Neutrophil (primary cell): ENCODE measurements around the gene CHIC2.
A peak's percentile ranks its signal among the peaks of the same experiment; 100 is the strongest.

Experiments used
- H3K27ac ChIP-seq: fragments of 200-600 bp; sonication (generic); 2 replicates; pipeline ENCODE4 v1.5.1; 2016; ENCODE audit warnings: mild to moderate bottlenecking, moderate library complexity
- H3K27me3 ChIP-seq: fragments of 200-600 bp; sonication (generic); 2 replicates; pipeline ENCODE4 v1.6.0; 2016; ENCODE audit warnings: mild to moderate bottlenecking
- H3K36me3 ChIP-seq: fragments of 200-600 bp; sonication (generic); 2 replicates; pipeline ENCODE4 v1.5.1; 2017
- H3K4me1 ChIP-seq, 2 experiments: fragments of 200-600 bp in 1 of 2; sonication (generic) in 1 of 2; 1 replicate in 1 of 2; 2 replicates in 1 of 2; pipeline versions ENCODE4 v1.5.1 to v1.6.1; 2013 to 2016; ENCODE audit warnings: low read depth in 1 of 2, low read length in 1 of 2, mild to moderate bottlenecking in 1 of 2, moderate library complexity in 1 of 2; ENCODE audit not compliant: control insufficient read depth in 1 of 2, insufficient read depth in 1 of 2
- H3K4me3 ChIP-seq, 2 experiments: fragments of 200-600 bp in 1 of 2; sonication (generic) in 1 of 2; 1 replicate in 1 of 2; 2 replicates in 1 of 2; pipeline ENCODE4 v1.5.1; 2013 to 2016; ENCODE audit warnings: low read depth in 1 of 2, low read length in 1 of 2, mild to moderate bottlenecking in 1 of 2, moderate library complexity in 1 of 2
- H3K9me3 ChIP-seq: fragments of 200-600 bp; sonication (generic); 2 replicates; pipeline ENCODE4 v1.5.1; 2016
- TF ChIP-seq, protein P1 (sequence below): fragments of 200-600 bp; sonication (generic); IDR thresholded peaks from 2 replicates; pipeline ENCODE4 v1.5.1; 2016; ENCODE audit warnings: antibody characterized with exemption

CHIC2 gene

DNA sequence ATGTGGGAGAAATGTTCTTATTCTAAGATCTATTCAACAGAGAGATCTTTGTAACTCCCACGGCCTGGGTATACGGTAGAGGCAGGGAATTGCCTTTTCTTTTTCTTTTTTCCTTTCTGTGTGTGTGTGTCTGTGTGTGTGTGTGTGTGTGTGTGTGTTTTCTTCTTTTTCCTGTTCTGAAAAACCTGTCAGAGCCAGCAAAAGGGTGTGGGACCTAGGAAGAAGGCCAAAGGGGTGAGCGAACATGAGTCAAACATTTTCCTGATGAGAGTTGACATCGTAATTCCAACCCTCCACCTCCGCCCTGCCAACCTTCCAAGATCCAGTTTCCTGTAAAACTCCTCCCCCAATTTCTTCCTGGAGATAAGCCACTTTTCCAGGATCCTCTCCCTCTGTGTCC, 2.8 kb upstream of the CHIC2 start:
- Histone ChIP-seq H3K4me1 (peaks cover 23 to 28% of the 10 kb centered on the region in 2 experiments), H3K27ac (no peak overlapping the region), H3K27me3 (no peaks in the 10 kb centered on the region), H3K36me3 (no peaks in the 10 kb centered on the region), H3K9me3 (no peaks in the 10 kb centered on the region), H3K4me3 (no peak overlapping the region)
- TF ChIP-seq, protein P1, sequence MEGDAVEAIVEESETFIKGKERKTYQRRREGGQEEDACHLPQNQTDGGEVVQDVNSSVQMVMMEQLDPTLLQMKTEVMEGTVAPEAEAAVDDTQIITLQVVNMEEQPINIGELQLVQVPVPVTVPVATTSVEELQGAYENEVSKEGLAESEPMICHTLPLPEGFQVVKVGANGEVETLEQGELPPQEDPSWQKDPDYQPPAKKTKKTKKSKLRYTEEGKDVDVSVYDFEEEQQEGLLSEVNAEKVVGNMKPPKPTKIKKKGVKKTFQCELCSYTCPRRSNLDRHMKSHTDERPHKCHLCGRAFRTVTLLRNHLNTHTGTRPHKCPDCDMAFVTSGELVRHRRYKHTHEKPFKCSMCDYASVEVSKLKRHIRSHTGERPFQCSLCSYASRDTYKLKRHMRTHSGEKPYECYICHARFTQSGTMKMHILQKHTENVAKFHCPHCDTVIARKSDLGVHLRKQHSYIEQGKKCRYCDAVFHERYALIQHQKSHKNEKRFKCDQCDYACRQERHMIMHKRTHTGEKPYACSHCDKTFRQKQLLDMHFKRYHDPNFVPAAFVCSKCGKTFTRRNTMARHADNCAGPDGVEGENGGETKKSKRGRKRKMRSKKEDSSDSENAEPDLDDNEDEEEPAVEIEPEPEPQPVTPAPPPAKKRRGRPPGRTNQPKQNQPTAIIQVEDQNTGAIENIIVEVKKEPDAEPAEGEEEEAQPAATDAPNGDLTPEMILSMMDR: no peak

DNA sequence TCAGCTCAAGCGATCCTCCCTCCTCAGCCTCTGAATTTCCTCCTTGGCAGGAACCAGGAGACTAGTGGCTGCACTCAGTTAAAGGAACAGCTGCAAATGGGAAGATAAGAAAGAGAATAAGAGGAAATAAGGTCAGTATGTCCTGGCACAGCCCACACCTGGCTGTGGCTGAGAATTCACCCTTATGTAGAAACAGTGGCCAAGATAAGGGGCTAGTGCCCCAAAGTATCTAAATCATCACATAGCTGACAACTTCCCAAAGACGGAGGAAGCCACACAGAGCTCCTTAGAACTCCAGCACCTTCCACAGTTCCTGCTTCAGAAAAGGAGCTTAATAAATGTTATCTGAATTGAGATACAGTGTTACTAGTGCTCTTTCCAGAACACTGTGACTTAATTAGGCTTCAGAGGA, 2.3 kb upstream of the CHIC2 start:
- Histone ChIP-seq H3K4me3 (no peak overlapping the region), H3K27me3 (no peaks in the 10 kb centered on the region), H3K4me1 (peaks cover 27 to 30% of the 10 kb centered on the region in 2 experiments), H3K9me3 (no peaks in the 10 kb centered on the region), H3K36me3 (no peaks in the 10 kb centered on the region), H3K27ac (no peak overlapping the region)
- TF ChIP-seq, protein P1: no peak

DNA sequence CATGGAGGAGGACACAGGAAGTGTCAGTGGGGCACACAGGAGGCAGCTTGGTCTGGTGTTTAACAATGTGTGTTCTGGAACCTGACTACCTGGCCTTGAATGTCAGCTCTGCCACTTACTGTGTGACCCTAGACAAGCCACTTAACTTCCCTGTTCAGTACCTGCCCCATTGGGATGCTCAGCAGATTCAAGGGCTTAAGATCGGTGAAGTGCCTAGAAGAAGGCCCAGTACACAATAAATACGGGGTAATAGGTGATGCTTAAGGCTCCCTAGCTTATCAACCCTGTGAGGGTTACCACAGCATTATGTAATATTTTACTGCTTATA, 1.6 kb upstream of the CHIC2 start:
- TF ChIP-seq, protein P1: no peak
- H3K4me1 ChIP-seq: peaks cover 28 to 30% of the 10 kb centered on the region in 2 experiments
- no peak overlapping the region for H3K4me3 ChIP-seq
- H3K9me3 ChIP-seq: no peaks in the 10 kb centered on the region
- peak overlapping the region; percentile 94 for H3K27ac ChIP-seq
- H3K36me3 ChIP-seq: no peaks in the 10 kb centered on the region
- no peaks in the 10 kb centered on the region for H3K27me3 ChIP-seq

DNA sequence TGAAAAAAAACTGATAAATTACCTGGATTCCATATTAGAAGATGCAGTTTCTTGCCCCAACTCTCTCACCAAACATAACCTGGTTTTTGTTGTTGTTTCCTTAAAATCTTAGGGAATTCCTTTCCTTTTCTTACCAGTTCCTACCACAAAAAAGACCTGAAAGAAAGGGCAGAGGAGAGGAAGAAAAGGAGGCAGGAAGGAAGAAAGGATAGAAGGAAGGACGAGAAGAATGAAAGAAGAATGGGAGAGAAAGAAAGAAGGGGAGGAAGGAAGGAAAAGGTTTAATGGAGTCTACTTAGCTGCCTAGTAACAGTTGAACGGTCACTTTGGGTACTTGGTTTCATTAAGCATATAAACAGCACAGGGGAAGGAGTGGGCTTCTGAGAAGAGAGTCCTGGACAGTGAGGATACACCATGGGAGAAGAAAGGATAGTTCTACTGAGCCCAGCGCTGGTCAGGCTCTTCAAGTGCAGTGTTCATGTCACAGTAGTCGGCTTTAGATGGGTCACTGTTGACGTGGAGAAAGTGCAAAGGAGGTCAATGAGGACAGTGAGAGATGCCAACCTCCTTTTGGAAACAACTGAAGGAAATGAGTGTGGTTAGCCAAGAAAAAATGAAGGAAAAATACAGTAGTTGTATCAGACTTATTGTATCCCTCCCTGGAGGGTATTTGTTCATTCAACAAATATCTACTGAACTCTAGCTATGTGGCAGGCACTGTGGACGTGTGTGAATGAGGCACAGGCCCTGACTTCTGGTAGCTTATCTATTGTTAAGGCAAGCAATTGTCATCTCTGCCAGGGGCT, 1.1 kb upstream of the CHIC2 start:
- TF ChIP-seq, protein P1: no peak

DNA sequence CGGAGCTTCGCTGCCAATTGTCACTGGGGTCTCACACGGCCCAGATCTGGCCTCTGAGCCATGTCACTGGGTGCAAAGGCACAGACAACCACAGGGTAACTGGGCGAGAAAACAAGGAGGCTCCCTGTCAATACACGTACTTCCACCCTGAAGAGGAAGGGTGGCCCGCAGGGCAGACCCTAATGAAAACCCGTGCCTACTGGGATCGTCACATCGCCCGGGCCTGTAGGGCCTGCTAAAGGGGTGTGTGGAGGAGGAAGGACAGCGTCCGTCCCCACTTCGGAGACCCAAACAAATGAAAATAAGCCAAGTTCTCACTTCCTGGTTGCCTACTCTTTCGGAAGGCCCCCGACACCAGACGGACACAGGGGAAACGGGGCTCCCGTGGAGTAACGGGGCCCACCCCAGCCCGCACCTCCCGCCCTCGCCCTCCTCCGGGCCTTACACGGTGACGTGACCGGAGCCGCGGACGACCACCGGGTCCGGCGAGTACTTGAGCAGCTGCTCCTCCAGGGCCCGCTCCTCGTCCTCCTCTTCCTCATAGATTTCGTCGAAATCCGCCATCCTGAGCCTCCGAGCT, 578 bp downstream of the CHIC2 start:
- H3K4me3 ChIP-seq: peak overlapping the region; percentile 73 to 89
- peak overlapping the region; percentile 94 for H3K27ac ChIP-seq
- H3K36me3 ChIP-seq: no peaks in the 10 kb centered on the region
- peaks cover 29 to 41% of the 10 kb centered on the region in 2 experiments for H3K4me1 ChIP-seq
- no peaks in the 10 kb centered on the region for H3K27me3 ChIP-seq
- TF ChIP-seq, protein P1: no peak
- H3K9me3 ChIP-seq: no peaks in the 10 kb centered on the region

More for the DNA sequence above, 1.1 kb upstream of the CHIC2 start:
- Histone ChIP-seq H3K9me3 (no peaks in the 10 kb centered on the region), H3K4me3 (peak overlapping the region in 1 of 2 experiments; percentile 89), H3K27me3 (no peaks in the 10 kb centered on the region), H3K4me1 (peaks cover 29 to 30% of the 10 kb centered on the region in 2 experiments), H3K27ac (peak overlapping the region; percentile 94), H3K36me3 (no peaks in the 10 kb centered on the region)
